GM23248 (cell line): ENCODE measurements around the gene SHISAL2A. TPM values are rescaled to one million over a fixed set of nuclear protein-coding genes. Genes with fewer than 3 reads are reported as not detected.
A peak's percentile ranks its signal among the peaks of the same experiment; 100 is the strongest.

Source experiments
- DNase-seq: peaks from one replicate; pipeline ENCODE4 v3.0.0-alpha.2; 2015
- H2AFZ ChIP-seq: fragments of 200-600 bp; sonication (generic); 2 replicates; pipeline ENCODE4 v1.6.1; 2016; ENCODE audit warnings: antibody characterized with exemption
- H3F3A ChIP-seq: fragments of 200-600 bp; sonication (generic); 2 replicates; pipeline ENCODE4 v1.6.1; 2016; ENCODE audit warnings: mild to moderate bottlenecking, antibody characterized with exemption, mixed run types; ENCODE audit not compliant: insufficient read depth
- H3K27ac ChIP-seq: fragments of 200-600 bp; sonication (generic); 2 replicates; pipeline ENCODE4 v1.5.1; 2016; ENCODE audit warnings: mild to moderate bottlenecking
- H3K27me3 ChIP-seq: fragments of 200-600 bp; sonication (generic); replicated peaks from 2 replicates; pipeline ENCODE4 v1.6.1; 2016; ENCODE audit warnings: mild to moderate bottlenecking; ENCODE audit not compliant: insufficient read depth
- H3K36me3 ChIP-seq: fragments of 200-600 bp; sonication (generic); 2 replicates; pipeline ENCODE4 v1.6.1; 2016; ENCODE audit warnings: low read depth, mild to moderate bottlenecking
- H3K4me1 ChIP-seq: fragments of 200-600 bp; sonication (generic); 2 replicates; pipeline ENCODE4 v1.6.1; 2016; ENCODE audit warnings: mild to moderate bottlenecking; ENCODE audit not compliant: insufficient read depth
- H3K4me2 ChIP-seq: fragments of 200-600 bp; sonication (generic); one replicate; pipeline ENCODE4 v1.6.1; 2016; ENCODE audit warnings: mild to moderate bottlenecking; ENCODE audit not compliant: unreplicated experiment
- H3K4me3 ChIP-seq: fragments of 200-600 bp; sonication (generic); 2 replicates; pipeline ENCODE4 v1.5.1; 2016; ENCODE audit warnings: mild to moderate bottlenecking
- H3K79me2 ChIP-seq: fragments of 200-600 bp; sonication (generic); 2 replicates; pipeline ENCODE4 v1.6.1; 2016; ENCODE audit warnings: mild to moderate bottlenecking; ENCODE audit not compliant: insufficient read depth
- H3K9ac ChIP-seq: fragments of 200-600 bp; sonication (generic); 2 replicates; pipeline ENCODE4 v1.6.1; 2016; ENCODE audit warnings: mild to moderate bottlenecking
- H3K9me2 ChIP-seq: fragments of 200-600 bp; sonication (generic); 2 replicates; pipeline ENCODE4 v1.6.1; 2016; ENCODE audit warnings: mixed run types, mild to moderate bottlenecking, moderate library complexity; ENCODE audit not compliant: insufficient read depth
- H3K9me3 ChIP-seq: fragments of 200-600 bp; sonication (generic); one replicate; pipeline ENCODE4 v1.6.1; 2017; ENCODE audit warnings: low read depth
- H4K20me1 ChIP-seq: fragments of 200-600 bp; sonication (generic); 2 replicates; pipeline ENCODE4 v1.6.0; 2016; ENCODE audit not compliant: insufficient read depth
- EZH2 ChIP-seq: fragments of 200-600 bp; sonication (generic); IDR thresholded peaks from 2 replicates; pipeline ENCODE4 v1.6.1; 2018; ENCODE audit warnings: antibody characterized with exemption, mild to moderate bottlenecking; ENCODE audit not compliant: insufficient read depth, poor library complexity, severe bottlenecking
- EZH2phosphoT487 ChIP-seq: fragments of 200-600 bp; sonication (generic); IDR thresholded peaks from 2 replicates; pipeline ENCODE4 v1.6.1; 2018; ENCODE audit warnings: antibody characterized with exemption, moderate library complexity, mild to moderate bottlenecking, low read depth; ENCODE audit not compliant: insufficient read depth
- WGBS, 2 experiments: methylation state at CpG; one replicate each; pipeline ENCODE4 v1.1.6; 2015 to 2017; ENCODE audit warnings: low lambda C conversion rate in 2 of 2, low coverage in 1 of 2; ENCODE audit errors: missing lambda C conversion rate in 2 of 2; 5-methylcytosine and 5-hydroxymethylcytosine counted together
- in situ Hi-C: fragments of 300-500 bp; cut with MboI; formaldehyde crosslinking; loops from 2 replicates; pipeline ENCODE4 v1.15.0; 2020
- polyA plus RNA-seq: library from polyadenylated mRNA; unstranded; fragments of >200 nt; fragmentation: Nextera tagmentation; extraction: Ambion mirVana; gene quantifications from 2 replicates; pipeline ENCODE4 v1.2.1, GENCODE V29; 2016
- total RNA-seq: library from RNA; depleted of rRNA; stranded (reverse); fragments of >200 nt; shearing (Covaris generic); gene quantifications from 2 replicates; pipeline ENCODE4 v1.2.3, GENCODE V29; 2014

The SHISAL2A gene
- total and polyA plus RNA-seq, 2 experiments from 2014 or later: not detected

DNA sequence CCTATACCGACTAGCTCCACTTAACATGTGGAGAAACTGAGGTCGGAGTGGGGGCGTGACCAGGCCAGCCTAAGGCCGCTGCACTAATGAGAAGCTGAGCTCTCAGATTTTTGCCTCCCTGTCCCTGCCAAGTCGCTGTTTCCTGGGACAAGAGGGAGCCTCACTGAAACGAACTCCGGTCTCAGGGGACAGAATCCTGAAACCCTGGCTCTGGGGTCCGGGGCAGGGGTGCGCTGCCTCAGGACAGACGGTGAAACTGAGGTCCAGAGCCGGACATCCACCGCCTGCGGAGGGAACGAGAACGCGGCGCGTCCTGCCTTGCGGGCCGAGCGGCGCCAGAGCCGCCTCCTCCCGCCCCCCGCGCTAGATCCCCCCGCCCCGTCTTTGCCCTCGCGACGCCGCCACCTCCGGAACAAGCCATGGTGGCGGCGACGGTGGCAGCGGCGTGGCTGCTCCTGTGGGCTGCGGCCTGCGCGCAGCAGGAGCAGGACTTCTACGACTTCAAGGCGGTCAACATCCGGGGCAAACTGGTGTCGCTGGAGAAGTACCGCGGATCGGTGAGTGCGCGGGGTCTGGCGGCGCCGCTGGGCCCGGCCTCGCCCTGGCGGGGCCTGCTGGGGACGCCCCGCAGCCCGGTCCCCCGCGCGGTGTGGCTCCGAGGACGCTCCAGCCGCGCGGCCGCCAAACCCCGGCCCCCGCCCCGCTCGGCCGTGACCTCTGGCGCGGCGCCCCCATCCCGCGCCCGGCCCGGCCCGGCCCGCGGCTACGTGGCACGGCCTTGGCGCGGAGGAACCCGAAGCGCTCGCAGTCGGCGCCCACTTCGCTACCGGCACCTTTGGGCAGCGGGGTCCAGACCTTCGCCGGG is 30.7 kb upstream of the SHISAL2A start, which contains the start of gene GPX7:
Gene GPX7 (plus strand): TSS at position 381 of the 865 bp plus-strand sequence. CDS start 39 bp downstream, at position 420.
- H3K36me3 ChIP-seq: no peaks in the 10 kb centered on the region
- no peak for TF ChIP-seq EZH2phosphoT487
- no peak for TF ChIP-seq EZH2
- peak within 1 kb of the TSS; percentile 96 for H2AFZ ChIP-seq
- no peaks in the 10 kb centered on the region for H3K79me2 ChIP-seq
- H3K27ac ChIP-seq: no peak within 1 kb of the TSS
- peak; percentile 68 for DNase-seq
- no peaks in the 10 kb centered on the region; the same call in none of the 2 replicates for H3K4me1 ChIP-seq
- 2 to 3% methylated on average over 74 to 83 of the region's 97 CpGs for WGBS, 2 experiments
- H3K4me2 ChIP-seq: peak within 1 kb of the TSS; percentile 79
- H3F3A ChIP-seq: no peaks in the 10 kb centered on the region
- no peaks in the 10 kb centered on the region for H3K9me2 ChIP-seq
- peak within 1 kb of the TSS; percentile 83 for H3K9ac ChIP-seq
- H3K9me3 ChIP-seq: no peaks in the 10 kb centered on the region
- H4K20me1 ChIP-seq: no peaks in the 10 kb centered on the region
- peak within 1 kb of the TSS; percentile 67 for H3K4me3 ChIP-seq
- in situ Hi-C loops: no loop called here
- H3K27me3 ChIP-seq: no peaks in the 10 kb centered on the region

DNA sequence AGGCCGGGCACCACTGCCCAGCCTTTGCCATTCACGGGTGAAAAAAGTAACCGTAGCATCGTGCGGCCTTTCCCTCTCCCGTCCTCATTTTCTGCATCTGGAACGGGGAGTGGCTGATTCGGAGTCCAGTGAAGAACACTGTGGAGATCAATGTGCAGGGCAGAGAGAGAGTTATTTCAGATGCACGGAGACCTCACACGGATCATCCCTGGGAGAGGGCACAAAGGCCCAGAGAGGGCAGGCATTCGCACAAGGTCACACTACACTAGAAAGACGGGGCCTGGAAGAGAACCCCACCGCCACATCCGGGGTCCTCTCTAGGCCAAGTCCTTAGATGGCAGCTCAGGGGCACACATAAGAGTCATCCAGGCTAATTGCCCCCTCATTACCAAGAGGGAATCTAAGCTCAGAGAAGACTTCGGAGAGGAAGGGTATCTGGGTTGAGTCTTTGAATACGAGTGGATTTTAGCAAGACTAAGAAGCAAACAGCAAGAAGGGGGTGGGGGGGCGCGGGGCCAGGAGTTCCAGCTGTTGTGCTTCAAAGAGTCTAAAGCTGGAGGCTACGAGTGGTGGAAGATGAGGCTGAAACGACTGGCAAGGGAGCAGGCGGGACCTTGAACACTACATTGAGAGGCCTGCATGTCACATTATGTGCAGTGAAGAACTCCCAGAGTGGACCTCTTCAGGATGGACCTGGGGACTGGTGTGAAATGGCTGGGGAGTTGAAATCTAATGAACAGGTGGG is 29.9 kb upstream of the SHISAL2A start:
- in situ Hi-C loops: no loop called here
- DNase-seq: peak; percentile 46
- WGBS, 2 experiments: 18 to 25% methylated on average over 19 to 21 of the region's 21 CpGs
- Histone ChIP-seq H3K9ac (peak overlapping the region; percentile 83), H4K20me1 (no peaks in the 10 kb centered on the region), H3K79me2 (no peaks in the 10 kb centered on the region), H3F3A (no peaks in the 10 kb centered on the region), H3K9me3 (no peaks in the 10 kb centered on the region), H3K9me2 (no peaks in the 10 kb centered on the region), H3K4me3 (peak overlapping the region; percentile 67), H3K4me1 (no peaks in the 10 kb centered on the region; the same call in none of the 2 replicates), H3K27me3 (no peaks in the 10 kb centered on the region), H3K36me3 (no peaks in the 10 kb centered on the region), H3K27ac (no peak overlapping the region), H3K4me2 (peak overlapping the region; percentile 79), H2AFZ (peak overlapping the region; percentile 96)
- TF ChIP-seq EZH2phosphoT487: no peak
- no peak for TF ChIP-seq EZH2

DNA sequence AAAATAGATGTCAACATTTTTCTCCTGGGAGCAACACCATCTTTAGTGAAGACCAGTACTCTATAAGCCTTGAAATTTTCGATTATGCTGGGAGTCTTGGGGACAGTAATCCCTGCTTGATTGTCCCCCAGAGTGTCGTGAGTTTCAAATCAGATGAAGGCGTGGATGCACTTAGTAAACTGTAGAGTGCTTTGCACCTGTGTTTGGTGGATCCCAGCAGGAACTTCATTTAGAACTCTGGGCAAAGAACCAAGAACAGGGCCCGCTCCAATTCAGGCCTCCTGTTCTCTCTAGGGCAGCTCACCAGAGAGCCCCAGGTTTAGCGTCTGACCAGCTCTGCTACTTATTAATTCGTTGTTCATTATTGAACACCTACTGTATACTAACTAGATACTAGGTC is 29.3 kb upstream of the SHISAL2A start:
- no peak overlapping the region for H3K4me2 ChIP-seq
- WGBS, 2 experiments: 97% methylated on average over 6 of the region's 6 CpGs
- no peaks in the 10 kb centered on the region for H3K9me3 ChIP-seq
- H3K36me3 ChIP-seq: no peaks in the 10 kb centered on the region
- no peaks in the 10 kb centered on the region for H4K20me1 ChIP-seq
- no peak overlapping the region for H3K27ac ChIP-seq
- no peaks in the 10 kb centered on the region; the same call in none of the 2 replicates for H3K4me1 ChIP-seq
- H3K9ac ChIP-seq: no peak overlapping the region
- TF ChIP-seq EZH2phosphoT487: no peak
- no peak for TF ChIP-seq EZH2
- DNase-seq: no peak
- no peaks in the 10 kb centered on the region for H3K79me2 ChIP-seq
- no peaks in the 10 kb centered on the region for H3K27me3 ChIP-seq
- no peaks in the 10 kb centered on the region for H3K9me2 ChIP-seq
- H3F3A ChIP-seq: no peaks in the 10 kb centered on the region
- no peak overlapping the region for H3K4me3 ChIP-seq
- no peak overlapping the region for H2AFZ ChIP-seq
- in situ Hi-C loops: no loop called here

DNA sequence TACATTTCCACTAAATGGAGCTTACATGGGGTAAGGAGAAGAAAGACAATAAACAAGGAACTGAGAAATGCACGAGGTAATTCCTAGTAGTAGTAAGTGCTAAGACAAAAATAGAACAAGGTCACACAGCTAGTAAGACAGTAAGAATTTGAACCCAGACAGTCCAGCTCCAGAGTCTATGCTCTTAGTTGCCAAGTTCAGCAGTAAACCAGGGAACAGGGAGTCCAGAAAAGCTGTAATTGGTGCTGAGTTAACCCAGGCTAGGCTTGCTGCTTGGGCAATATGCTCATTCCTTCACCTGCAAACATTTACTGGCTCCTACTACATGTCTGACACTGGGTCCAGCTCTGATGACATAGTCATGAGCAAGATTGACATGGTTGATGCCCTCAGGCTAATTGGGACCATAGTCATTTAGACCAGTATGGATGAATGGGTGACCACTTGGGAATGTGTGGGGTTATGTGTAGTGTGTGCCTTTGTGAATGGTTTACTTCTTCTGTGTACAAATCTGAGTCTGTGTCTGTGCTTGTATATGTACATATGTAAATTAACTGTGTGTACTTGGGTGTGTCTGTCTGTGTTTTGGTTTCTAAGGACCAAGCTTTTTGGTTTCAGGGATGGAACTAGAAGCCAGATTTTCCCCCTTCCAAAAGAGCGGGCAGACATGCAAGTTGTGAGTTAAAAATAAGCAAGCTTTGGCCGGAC is 28.8 kb upstream of the SHISAL2A start:
- Histone ChIP-seq H4K20me1 (no peaks in the 10 kb centered on the region), H3K4me3 (no peak overlapping the region), H3K9me2 (no peaks in the 10 kb centered on the region), H3K4me2 (no peak overlapping the region), H3K9ac (no peak overlapping the region), H3K9me3 (no peaks in the 10 kb centered on the region), H2AFZ (no peak overlapping the region), H3K27ac (no peak overlapping the region), H3K79me2 (no peaks in the 10 kb centered on the region), H3K27me3 (no peaks in the 10 kb centered on the region), H3K4me1 (no peaks in the 10 kb centered on the region; the same call in none of the 2 replicates), H3F3A (no peaks in the 10 kb centered on the region), H3K36me3 (no peaks in the 10 kb centered on the region)
- in situ Hi-C loops: no loop called here
- TF ChIP-seq EZH2phosphoT487 (no peak), EZH2 (no peak)
- 28 to 29% methylated on average over 3 of the region's 3 CpGs for whole genome bisulfite sequencing, 2 experiments
- DNase-seq: peak; percentile 55
